ENCODE measurements around the gene CCDC69.
A peak's percentile ranks its signal among the peaks of the same experiment; 100 is the strongest.

CCDC69 gene

DNA sequence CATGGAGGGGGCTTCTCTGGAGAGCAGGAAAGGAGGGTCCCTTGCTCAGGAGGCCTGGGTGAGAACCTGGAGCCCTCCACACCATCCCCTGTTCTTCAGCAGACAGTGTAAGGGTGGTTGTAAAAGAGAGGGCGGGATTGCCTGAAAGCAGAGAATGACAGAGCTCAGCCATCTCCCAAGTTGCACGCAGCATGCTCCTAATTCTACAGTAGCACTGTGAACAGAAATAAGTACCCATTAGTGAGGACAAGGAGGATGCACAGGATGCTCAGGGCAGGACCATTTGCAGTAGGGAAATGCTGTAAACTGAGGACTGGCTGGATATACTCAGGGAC, 8.4 kb downstream of the CCDC69 start:
- peak overlapping the region; percentile 96 for H3K4me2 ChIP-seq (ENCODE audit: low read depth, low read length, poor library complexity, severe bottlenecking)
- H3K27me3 ChIP-seq (ENCODE audit: low read length): no peaks in the 10 kb centered on the region
- H3K9me2 ChIP-seq (replicated peaks; ENCODE audit: insufficient read depth, low read length): no peaks in the 10 kb centered on the region
- TF ChIP-seq, protein P1, sequence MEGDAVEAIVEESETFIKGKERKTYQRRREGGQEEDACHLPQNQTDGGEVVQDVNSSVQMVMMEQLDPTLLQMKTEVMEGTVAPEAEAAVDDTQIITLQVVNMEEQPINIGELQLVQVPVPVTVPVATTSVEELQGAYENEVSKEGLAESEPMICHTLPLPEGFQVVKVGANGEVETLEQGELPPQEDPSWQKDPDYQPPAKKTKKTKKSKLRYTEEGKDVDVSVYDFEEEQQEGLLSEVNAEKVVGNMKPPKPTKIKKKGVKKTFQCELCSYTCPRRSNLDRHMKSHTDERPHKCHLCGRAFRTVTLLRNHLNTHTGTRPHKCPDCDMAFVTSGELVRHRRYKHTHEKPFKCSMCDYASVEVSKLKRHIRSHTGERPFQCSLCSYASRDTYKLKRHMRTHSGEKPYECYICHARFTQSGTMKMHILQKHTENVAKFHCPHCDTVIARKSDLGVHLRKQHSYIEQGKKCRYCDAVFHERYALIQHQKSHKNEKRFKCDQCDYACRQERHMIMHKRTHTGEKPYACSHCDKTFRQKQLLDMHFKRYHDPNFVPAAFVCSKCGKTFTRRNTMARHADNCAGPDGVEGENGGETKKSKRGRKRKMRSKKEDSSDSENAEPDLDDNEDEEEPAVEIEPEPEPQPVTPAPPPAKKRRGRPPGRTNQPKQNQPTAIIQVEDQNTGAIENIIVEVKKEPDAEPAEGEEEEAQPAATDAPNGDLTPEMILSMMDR (IDR thresholded peaks at IDR 0.05; ENCODE audit: insufficient read depth, low read length, poor library complexity, severe bottlenecking): no peak
- TF ChIP-seq EZH2phosphoT487 (conservative IDR thresholded peaks at IDR 0.05; ENCODE audit: low read length): no peak
- no peaks in the 10 kb centered on the region for H4K20me1 ChIP-seq (ENCODE audit: low read depth, low read length)
- H3K79me2 ChIP-seq (ENCODE audit: insufficient read depth, low read length): peaks cover 75% of the 10 kb centered on the region
- no peak overlapping the region for H2AFZ ChIP-seq (ENCODE audit: low read depth, low read length, severe bottlenecking)
- H3K27ac ChIP-seq (ENCODE audit: low read depth, low read length): peak overlapping the region; percentile 98
- peak overlapping the region; percentile 96 for H3K9ac ChIP-seq (ENCODE audit: low read length)
- no peaks in the 10 kb centered on the region for H3K9me3 ChIP-seq (ENCODE audit: insufficient read depth, low read length)
- H3F3A ChIP-seq (ENCODE audit: insufficient read depth): peaks cover 91% of the 10 kb centered on the region
- H3K36me3 ChIP-seq (ENCODE audit: low read length): peaks cover 5% of the 10 kb centered on the region; the same call in 1 of the 2 replicates
- peak overlapping the region; percentile 36 for H3K4me3 ChIP-seq (ENCODE audit: insufficient read depth, low read length, poor library complexity, severe bottlenecking)

DNA sequence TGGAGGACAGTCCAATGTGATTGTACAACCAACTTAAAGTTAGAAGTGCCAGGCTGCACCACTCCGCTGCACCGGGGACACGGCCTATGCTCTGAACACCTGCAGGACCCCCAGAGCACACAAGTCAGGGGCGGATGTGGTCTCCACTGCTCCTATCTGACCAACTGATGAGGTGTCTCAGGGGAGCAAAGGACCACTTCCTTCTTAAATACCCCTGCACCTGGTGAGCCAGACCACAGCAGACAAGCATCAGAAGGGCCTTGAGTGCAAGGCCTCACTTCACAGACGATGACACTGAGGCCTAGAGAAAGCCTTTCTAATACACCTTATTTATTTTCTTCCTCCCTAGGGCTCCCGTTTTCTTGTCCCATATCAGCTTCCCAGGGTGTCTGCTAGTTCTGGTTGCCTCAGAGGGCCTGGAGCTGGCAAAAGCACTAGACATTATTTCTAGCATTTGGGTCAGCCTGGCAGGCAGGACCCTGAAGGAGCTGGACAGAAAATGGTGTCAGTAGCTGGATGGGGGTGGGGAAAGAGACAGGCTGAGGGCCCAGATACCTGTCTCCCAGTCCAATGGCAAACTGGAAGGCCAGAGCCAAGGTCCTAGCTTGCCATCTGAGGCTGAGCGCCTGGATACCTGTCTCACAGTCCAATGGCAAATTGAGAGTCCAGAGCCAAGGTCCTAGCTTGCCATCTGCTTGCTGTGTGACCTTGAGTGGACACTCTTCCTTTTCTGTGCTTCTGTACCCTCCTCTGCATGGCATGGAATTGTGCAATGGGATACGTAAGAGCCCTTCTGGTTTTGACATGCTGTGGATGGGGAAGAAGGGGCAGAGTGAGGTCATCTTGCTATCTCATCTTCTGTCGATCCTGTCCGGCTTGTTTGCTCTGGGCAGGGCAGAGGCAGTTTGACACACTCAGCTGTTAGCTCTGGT, 9.0 kb downstream of the CCDC69 start:
- no peak for TF ChIP-seq EZH2phosphoT487 (conservative IDR thresholded peaks at IDR 0.05; ENCODE audit: low read length)
- TF ChIP-seq, protein P1 (IDR thresholded peaks at IDR 0.05; ENCODE audit: insufficient read depth, low read length, poor library complexity, severe bottlenecking): no peak
- Histone ChIP-seq H3K27ac (ENCODE audit: low read depth, low read length) (peak overlapping the region; percentile 98), H4K20me1 (ENCODE audit: low read depth, low read length) (no peaks in the 10 kb centered on the region), H3K9ac (ENCODE audit: low read length) (peak overlapping the region; percentile 96), H3K9me2 (replicated peaks; ENCODE audit: insufficient read depth, low read length) (no peaks in the 10 kb centered on the region), H3K4me3 (ENCODE audit: insufficient read depth, low read length, poor library complexity, severe bottlenecking) (peak overlapping the region; percentile 36), H3K4me2 (ENCODE audit: low read depth, low read length, poor library complexity, severe bottlenecking) (peak overlapping the region; percentile 96), H3K79me2 (ENCODE audit: insufficient read depth, low read length) (peaks cover 75% of the 10 kb centered on the region), H3F3A (ENCODE audit: insufficient read depth) (peaks cover 90% of the 10 kb centered on the region), H3K36me3 (ENCODE audit: low read length) (peaks cover 5% of the 10 kb centered on the region; the same call in 1 of the 2 replicates), H2AFZ (ENCODE audit: low read depth, low read length, severe bottlenecking) (no peak overlapping the region), H3K27me3 (ENCODE audit: low read length) (no peaks in the 10 kb centered on the region), H3K9me3 (ENCODE audit: insufficient read depth, low read length) (no peaks in the 10 kb centered on the region)

DNA sequence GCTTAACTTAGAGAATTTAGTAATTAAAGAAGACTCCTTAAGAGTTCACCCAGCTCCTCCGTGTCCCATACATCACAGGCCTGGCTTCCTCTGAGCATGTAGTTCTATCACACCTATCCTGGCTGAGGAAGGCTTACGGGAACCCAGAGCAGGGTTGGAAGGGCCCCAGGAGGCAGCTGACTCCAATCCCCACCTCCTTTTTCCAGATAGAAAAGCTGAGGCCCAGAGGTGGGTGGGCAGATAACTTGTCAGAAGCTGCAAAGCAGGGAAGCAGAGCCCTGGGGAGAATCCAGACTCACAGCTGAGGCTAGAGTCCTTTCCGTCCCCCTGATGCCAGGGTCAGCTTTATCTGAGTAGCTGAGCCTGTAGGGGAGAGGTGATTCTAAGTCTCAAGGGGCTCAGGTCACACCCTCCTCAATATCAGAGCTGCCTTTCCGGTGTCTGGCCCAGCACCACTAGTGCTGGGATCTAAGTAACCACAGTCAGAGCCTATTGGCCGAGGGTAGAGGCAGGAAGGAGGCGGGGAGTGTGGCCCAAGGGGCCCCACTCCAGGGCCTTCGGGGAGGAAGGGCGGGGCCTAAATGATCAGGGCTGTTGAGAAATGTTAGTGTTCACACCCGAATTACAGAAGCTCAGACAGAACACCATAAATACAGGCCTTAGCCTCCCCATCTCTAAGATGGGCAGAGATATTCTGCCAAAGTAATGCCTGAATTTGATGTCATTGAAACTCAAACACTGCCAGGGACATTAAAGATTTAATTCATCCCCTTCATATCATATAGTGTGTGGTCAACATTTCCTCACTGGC, 9.9 kb downstream of the CCDC69 start:
- H3K9me3 ChIP-seq (ENCODE audit: insufficient read depth, low read length): no peaks in the 10 kb centered on the region
- H4K20me1 ChIP-seq (ENCODE audit: low read depth, low read length): no peaks in the 10 kb centered on the region
- peak overlapping the region; percentile 96 for H3K4me2 ChIP-seq (ENCODE audit: low read depth, low read length, poor library complexity, severe bottlenecking)
- H3F3A ChIP-seq (ENCODE audit: insufficient read depth): peaks cover 90% of the 10 kb centered on the region
- H3K9me2 ChIP-seq (replicated peaks; ENCODE audit: insufficient read depth, low read length): no peaks in the 10 kb centered on the region
- H3K27me3 ChIP-seq (ENCODE audit: low read length): no peaks in the 10 kb centered on the region
- H3K27ac ChIP-seq (ENCODE audit: low read depth, low read length): peak overlapping the region; percentile 98
- peaks cover 75% of the 10 kb centered on the region for H3K79me2 ChIP-seq (ENCODE audit: insufficient read depth, low read length)
- TF ChIP-seq EZH2phosphoT487 (conservative IDR thresholded peaks at IDR 0.05; ENCODE audit: low read length): no peak
- TF ChIP-seq, protein P1 (IDR thresholded peaks at IDR 0.05; ENCODE audit: insufficient read depth, low read length, poor library complexity, severe bottlenecking): no peak
- peak overlapping the region; percentile 96 for H3K9ac ChIP-seq (ENCODE audit: low read length)
- no peak overlapping the region for H2AFZ ChIP-seq (ENCODE audit: low read depth, low read length, severe bottlenecking)
- H3K36me3 ChIP-seq (ENCODE audit: low read length): peaks cover 5% of the 10 kb centered on the region; the same call in 1 of the 2 replicates
- peak overlapping the region; percentile 52 for H3K4me3 ChIP-seq (ENCODE audit: insufficient read depth, low read length, poor library complexity, severe bottlenecking)
